Activated T-cell treated with anti-CD3 and anti-CD28 coated beads, Interleukin-2, amount 50 U/mL, for 72 hours (primary cell): Measurements from ENCODE around the gene ADA. TPM values are rescaled to one million over a fixed set of nuclear protein-coding genes. Genes with fewer than 3 reads are reported as not detected.
A peak's percentile ranks its signal among the peaks of the same experiment; 100 is the strongest.

ENCODE experiments used
- ATAC-seq, 2 donors: fragments of 150-1000 bp; cut with Tn5 transposase; replicated peaks in 1 of 2; 2 replicates each; pipeline ENCODE4 v1.10.0; 2021; ENCODE audit warnings: moderate library complexity in 2 of 2, mild to moderate bottlenecking in 1 of 2
- DNase-seq, 2 donors: peaks; one replicate each; pipeline ENCODE4 v3.0.0; 2021 to 2022; ENCODE audit warnings: mixed read lengths in 1 of 2
- H3K27ac Mint-ChIP-seq: one replicate; pipeline ENCODE4 v1.8.0; 2022; ENCODE audit warnings: mild to moderate bottlenecking, moderate library complexity, mixed read lengths
- H3K27me3 Mint-ChIP-seq: one replicate; pipeline ENCODE4 v1.8.0; 2022; ENCODE audit warnings: low read depth, mixed read lengths
- H3K36me3 Mint-ChIP-seq, 2 donors: one replicate each; pipeline ENCODE4 v1.8.0; 2022; ENCODE audit warnings: mixed read lengths in 2 of 2, mild to moderate bottlenecking in 1 of 2; ENCODE audit not compliant: insufficient read depth in 2 of 2
- H3K4me1 Mint-ChIP-seq: one replicate; pipeline ENCODE4 v1.8.0; 2022; ENCODE audit warnings: low read depth, mixed read lengths
- H3K4me3 Mint-ChIP-seq, 2 donors: one replicate each; pipeline ENCODE4 v1.8.0; 2022; ENCODE audit warnings: mild to moderate bottlenecking in 2 of 2, mixed read lengths in 2 of 2, moderate library complexity in 2 of 2
- H3K9me3 Mint-ChIP-seq, 2 donors: one replicate each; pipeline ENCODE4 v1.8.0; 2022; ENCODE audit warnings: mixed read lengths in 2 of 2
- total RNA-seq, 2 donors: library from RNA; stranded (reverse); gene quantifications; one replicate each; pipeline ENCODE4 v1.2.3, GENCODE V29; 2022

The ADA gene
- total RNA-seq, 2 donors from 2014 or later, result 26.7 to 43.4 TPM

DNA sequence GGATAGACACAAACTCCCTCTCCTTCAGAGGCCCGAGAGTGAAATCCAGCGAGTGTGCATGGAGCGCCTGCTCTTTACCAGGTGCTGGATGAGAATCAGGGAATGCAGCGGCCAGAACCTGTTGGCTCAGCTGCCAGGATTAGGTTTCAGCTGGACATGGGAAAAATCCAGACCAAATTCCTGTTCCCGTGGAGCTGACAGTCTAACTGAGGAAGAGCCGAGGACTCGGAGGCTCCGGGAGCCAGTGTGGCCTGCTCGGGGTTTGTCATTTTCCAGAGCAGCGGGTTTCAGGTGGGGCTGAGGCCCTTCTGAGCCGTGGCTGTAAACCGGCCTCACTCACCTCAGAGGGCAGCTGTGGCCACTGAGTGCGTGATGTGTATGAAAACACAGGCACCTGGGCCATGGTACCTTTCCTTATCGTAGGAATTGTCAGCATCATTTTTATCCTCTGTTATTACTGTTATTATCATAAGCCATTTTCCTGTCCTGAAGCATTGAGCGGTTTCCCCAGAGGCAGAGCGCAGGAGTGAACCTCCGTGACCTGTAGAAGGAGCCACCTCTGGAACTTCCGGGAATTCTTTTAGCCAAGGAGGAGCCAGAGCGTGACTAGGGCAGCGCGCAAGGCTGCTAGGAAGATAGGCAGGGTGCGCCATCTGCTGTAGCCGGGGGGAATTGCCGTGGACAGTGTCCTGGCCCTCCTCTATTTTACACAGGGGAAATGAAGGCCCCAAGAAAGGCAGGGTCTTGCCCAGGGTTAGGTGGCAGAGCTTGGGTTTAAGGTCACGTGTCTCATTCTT lies 41.8 kb downstream of the ADA start:
- no peaks in the 10 kb centered on the region for H3K27me3 Mint-ChIP-seq
- H3K9me3 Mint-ChIP-seq, result no peaks in the 10 kb centered on the region
- peaks cover 19% of the 10 kb centered on the region for H3K4me1 Mint-ChIP-seq
- H3K36me3 Mint-ChIP-seq, result no peaks in the 10 kb centered on the region
- peak overlapping the region; percentile 51 to 60 for H3K4me3 Mint-ChIP-seq
- peak; percentile 95 to 97 for ATAC-seq
- peak; percentile 83 to 88 for DNase-seq
- H3K27ac Mint-ChIP-seq, result peak overlapping the region; percentile 97

DNA sequence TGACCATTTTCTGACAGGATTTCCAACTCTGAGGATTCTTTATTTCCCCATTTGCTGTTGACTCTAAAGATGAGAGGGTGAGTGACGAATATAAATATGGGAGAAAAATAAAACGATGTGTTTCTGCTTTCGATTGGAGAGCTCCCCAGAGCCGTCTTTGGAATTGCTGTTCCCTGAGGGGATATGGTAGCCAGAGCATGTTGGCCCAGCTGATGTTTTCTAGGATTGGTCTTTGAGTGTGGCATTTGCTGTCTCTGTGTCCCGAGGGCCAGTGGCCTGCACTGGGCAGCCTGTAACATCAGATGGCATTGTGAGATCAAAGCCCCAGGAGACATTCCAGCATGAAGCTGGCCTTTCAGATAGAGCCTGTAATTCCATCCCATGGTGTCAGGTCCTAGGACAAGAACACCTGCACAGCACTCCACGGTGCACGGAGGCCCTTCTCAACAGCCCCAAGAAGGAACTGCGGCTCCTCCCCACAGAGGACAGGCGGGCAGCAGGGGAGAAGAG lies 42.4 kb downstream of the ADA start:
- Mint-ChIP-seq H3K36me3 (no peaks in the 10 kb centered on the region), H3K9me3 (no peaks in the 10 kb centered on the region), H3K4me1 (peaks cover 19% of the 10 kb centered on the region), H3K4me3 (no peak overlapping the region), H3K27ac (no peak overlapping the region), H3K27me3 (no peaks in the 10 kb centered on the region)
- no peak for DNase-seq
- no peak for ATAC-seq

DNA sequence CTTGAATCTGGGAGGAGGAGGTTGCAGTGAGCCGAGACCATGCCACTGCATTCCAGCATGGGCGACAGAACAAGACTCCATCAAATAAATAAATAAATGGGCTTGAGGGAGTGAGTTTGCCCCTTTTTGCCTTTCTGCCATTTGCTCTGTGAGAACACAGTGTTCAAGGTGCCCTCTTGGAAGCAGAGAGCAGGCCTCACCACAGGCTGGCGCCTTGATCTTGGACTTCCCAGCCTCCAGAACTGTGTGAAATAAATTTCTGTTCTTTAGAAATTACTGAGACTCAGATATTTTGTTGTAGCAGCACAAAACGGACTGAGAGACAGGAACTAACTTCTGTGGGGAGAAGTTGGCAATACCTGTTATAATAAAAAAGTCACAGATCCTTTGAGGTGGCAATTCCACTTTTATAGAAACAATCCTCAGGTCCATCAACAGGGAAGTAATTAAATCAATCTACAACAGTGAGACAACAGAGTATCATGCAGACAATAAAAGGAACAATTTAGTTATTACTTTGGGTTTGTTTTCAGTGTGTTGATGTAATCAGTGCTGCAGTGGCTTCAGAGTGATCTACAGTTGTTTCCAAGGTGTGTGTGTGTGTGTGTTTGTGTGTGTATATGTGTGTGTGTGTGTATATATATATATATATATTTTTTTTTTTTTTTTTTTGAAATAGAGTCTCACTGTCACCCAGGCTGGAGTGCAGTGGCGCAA lies 44.6 kb downstream of the ADA start:
- Mint-ChIP-seq H3K27me3 (no peaks in the 10 kb centered on the region), H3K27ac (no peak overlapping the region), H3K4me3 (no peak overlapping the region), H3K4me1 (peaks cover 24% of the 10 kb centered on the region), H3K36me3 (no peaks in the 10 kb centered on the region), H3K9me3 (no peaks in the 10 kb centered on the region)
- DNase-seq (no peak), ATAC-seq (no peak)

DNA sequence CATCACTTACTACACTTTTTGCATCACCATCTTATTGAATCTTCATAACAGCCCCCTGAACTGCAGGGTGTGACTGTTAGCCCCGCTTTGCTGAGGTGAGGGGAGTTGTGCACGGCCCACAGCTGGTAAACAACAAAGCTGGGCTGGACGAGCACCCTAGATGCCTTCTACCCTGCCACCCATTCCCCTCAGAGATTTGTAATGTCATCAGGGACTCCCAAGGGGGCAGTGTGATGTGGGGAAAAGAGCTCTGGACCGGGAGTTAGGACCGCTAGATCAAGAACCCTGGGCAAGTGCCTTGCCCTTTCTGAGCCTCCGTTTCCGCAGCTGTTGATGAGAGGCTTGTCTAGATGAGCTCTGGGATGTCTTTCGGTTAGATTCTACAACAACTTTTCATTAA lies 48.2 kb downstream of the ADA start:
- DNase-seq (no peak), ATAC-seq (no peak)
- Mint-ChIP-seq H3K36me3 (no peaks in the 10 kb centered on the region), H3K9me3 (no peaks in the 10 kb centered on the region), H3K27me3 (no peaks in the 10 kb centered on the region), H3K4me1 (peaks cover 15% of the 10 kb centered on the region), H3K4me3 (no peak overlapping the region), H3K27ac (no peak overlapping the region)

DNA sequence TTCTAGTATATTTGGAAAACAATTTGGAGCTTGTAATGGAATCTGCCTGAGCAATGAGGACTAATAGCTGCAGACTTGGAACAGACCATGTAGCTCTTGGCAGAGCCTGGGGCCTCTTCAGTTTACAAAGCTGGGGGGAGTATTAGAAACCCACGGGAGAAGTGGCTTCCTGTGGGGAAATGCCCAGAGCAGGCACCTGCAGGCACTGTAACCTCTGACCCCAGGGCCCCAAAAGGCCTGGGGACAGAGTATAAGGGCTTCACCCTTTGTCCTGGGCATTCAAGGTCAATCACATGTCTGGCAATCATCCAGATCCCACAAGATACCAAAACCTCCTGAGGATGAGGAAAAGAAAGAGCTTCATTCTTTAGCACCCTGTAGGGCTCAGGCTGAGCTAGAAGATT lies 49.7 kb downstream of the ADA start:
- Mint-ChIP-seq H3K36me3 (no peaks in the 10 kb centered on the region), H3K9me3 (no peaks in the 10 kb centered on the region), H3K4me3 (no peak overlapping the region), H3K4me1 (peaks cover 21% of the 10 kb centered on the region), H3K27me3 (no peaks in the 10 kb centered on the region), H3K27ac (no peak overlapping the region)
- ATAC-seq (no peak), DNase-seq (no peak)

DNA sequence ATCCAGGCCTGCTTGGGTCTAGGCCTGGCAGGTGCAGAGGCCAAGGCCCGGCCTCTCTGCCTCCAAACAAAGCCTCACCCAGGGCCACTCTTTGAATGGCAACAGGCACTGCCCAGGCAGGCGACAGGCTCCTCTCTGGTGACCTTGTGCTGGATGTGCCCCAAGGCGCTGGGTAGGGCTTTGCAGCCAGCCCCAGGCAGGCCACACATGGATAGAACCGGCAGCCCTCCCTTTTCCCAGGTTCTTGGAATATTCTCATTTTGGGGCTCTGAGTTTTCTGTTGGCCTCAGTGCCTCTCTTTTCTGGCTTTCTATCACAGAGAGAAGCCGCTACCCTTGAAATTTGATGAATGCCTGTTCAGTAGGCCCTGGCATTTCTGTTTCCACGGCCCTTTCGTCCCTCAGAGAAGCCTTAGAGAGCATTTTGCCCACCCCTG lies 50.2 kb downstream of the ADA start:
- DNase-seq (no peak), ATAC-seq (no peak)
- no peaks in the 10 kb centered on the region for H3K9me3 Mint-ChIP-seq
- no peak overlapping the region for H3K27ac Mint-ChIP-seq
- H3K4me3 Mint-ChIP-seq, result no peak overlapping the region
- H3K36me3 Mint-ChIP-seq, result no peaks in the 10 kb centered on the region
- H3K27me3 Mint-ChIP-seq, result no peaks in the 10 kb centered on the region
- H3K4me1 Mint-ChIP-seq, result peaks cover 21% of the 10 kb centered on the region

DNA sequence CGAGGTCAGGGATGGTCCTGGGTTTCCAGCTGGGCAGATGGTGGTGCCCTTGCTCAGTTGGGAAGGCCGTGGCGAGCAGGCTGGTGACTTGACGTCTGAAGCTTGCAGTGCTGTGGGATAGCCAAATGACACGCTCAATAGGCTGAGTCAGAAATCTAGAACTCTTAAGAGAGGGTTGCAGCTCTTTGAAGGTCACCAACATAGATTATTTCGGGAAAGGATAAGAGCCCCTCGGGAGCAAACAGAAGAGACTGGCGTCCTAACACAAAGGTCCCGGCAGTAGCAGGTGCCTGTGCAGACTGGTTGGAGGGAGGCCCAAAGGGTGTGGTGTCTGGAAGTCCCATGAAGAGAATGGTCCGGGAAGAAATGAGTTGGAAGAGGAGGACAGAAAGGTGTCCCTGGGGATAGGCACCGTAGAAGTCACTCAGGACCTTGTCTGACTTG lies 50.7 kb downstream of the ADA start:
- DNase-seq (no peak), ATAC-seq (no peak)
- H3K36me3 Mint-ChIP-seq, result no peaks in the 10 kb centered on the region
- H3K27me3 Mint-ChIP-seq, result no peaks in the 10 kb centered on the region
- no peak overlapping the region for H3K27ac Mint-ChIP-seq
- no peak overlapping the region for H3K4me3 Mint-ChIP-seq
- peaks cover 21% of the 10 kb centered on the region for H3K4me1 Mint-ChIP-seq
- H3K9me3 Mint-ChIP-seq, result no peaks in the 10 kb centered on the region

DNA sequence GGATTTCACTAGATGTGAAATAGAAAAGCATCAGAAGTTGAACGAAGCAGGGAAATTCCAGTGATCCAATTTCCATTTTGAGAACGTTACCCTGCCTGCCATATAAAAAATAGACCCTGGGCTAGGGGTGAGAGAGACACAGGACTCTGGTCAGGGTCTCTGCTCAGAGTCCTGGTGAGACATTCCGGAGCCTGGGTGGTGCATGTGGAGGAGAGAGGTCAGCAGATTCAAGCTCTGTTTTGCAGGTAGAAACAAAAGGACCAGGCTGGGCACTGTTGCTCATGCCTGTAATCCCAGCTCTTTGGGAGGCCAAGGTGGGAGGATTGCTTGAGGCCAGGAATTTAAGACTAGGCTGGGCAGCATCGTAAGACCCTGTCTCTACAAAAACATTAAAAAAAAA lies 51.2 kb downstream of the ADA start:
- Mint-ChIP-seq H3K36me3 (no peaks in the 10 kb centered on the region), H3K27ac (peak overlapping the region; percentile 6), H3K9me3 (no peaks in the 10 kb centered on the region), H3K4me1 (peaks cover 21% of the 10 kb centered on the region), H3K27me3 (no peaks in the 10 kb centered on the region), H3K4me3 (no peak overlapping the region)
- DNase-seq (no peak), ATAC-seq (no peak)

DNA sequence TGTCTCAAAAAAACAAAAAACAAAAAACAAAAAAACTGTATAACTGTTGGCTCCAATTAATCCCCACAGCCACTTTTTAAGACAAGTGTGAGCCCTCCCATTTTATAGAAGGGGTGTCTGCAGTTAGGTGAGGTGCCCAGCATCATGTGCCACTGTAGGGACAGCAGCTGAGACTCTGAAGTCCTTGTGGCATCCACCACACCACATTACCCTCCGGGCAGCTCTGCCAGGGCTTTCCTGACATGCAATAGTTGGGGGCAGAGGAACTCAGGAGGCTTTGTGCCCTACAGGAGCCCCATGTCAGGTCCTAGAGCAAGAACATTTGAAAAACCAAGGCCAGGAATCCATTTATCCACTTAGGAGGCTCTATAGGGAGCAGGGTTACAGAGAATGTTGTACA lies 51.8 kb downstream of the ADA start:
- H3K4me1 Mint-ChIP-seq, result peaks cover 24% of the 10 kb centered on the region
- DNase-seq (no peak), ATAC-seq (no peak)
- H3K9me3 Mint-ChIP-seq, result no peaks in the 10 kb centered on the region
- H3K27ac Mint-ChIP-seq, result no peak overlapping the region
- no peaks in the 10 kb centered on the region for H3K27me3 Mint-ChIP-seq
- no peak overlapping the region for H3K4me3 Mint-ChIP-seq
- H3K36me3 Mint-ChIP-seq, result no peaks in the 10 kb centered on the region

DNA sequence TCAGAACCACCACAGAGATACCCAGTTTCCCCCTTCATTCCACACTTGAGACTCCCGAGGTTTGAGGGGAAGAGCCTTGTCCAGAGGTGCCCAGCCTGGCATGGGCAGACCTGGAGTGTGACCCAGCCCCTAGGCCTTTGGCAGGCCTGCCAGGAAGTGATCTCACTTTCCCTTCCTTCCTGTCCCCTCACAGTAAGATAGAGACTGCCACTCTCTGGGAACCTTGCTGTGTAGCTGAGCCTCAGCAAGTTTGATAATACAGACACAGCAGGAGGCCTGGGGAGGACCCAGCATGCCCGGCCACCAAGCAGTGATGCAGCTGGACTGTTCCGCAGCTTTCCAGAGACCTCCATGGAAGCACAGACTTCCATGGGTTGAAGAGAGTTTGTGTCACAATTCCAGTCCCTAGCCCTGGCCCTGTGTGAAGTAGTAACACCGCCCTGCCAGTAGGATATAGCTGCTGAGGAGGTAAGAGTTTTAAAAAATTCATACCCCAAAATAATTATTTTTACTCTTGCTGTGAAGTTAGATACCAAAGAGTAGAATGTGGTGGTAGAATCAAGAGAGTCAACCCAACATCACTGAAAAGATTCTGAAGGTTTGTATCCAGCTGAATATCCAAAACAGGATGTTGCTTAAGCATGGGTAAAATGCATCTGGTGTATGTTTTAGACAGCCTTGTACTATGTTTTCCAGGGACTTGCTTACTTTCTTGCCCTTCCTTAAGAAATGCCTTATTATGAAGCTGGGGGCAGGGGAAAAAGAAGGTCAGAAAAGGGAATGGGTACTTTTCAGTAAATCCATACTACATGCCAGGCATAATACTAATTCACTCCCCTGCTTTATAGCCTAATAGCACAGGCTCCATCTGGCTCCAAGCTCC lies 52.8 kb downstream of the ADA start:
- peak in 1 of 2 donors; percentile 23 for DNase-seq
- H3K27me3 Mint-ChIP-seq, result no peaks in the 10 kb centered on the region
- H3K9me3 Mint-ChIP-seq, result no peaks in the 10 kb centered on the region
- peaks cover 29% of the 10 kb centered on the region for H3K4me1 Mint-ChIP-seq
- H3K27ac Mint-ChIP-seq, result peak overlapping the region; percentile 67
- H3K4me3 Mint-ChIP-seq, result peak overlapping the region; percentile 73 to 78
- peak; percentile 83 to 84 for ATAC-seq
- no peaks in the 10 kb centered on the region for H3K36me3 Mint-ChIP-seq

DNA sequence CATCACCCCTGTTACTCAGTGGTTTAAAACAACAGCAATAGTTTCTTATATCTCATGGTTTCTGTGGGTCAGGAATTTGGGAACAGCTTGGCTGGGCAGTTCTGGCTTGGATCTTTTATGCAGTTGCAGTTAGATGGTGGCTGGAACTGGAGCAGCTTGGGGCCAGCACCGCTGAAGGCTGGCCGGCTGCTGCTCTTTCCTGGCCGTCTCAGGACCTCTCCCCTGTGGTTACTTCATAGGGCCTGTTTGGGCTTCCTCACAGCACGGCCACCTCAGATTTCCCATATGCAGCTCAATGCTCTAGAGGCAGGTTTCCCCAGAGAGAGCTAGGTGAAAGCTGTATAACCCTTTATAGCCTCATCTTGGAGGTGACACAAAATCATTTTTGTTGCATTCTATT lies 53.6 kb downstream of the ADA start:
- no peaks in the 10 kb centered on the region for H3K9me3 Mint-ChIP-seq
- peak overlapping the region in 1 of 2 donors; percentile 78 for H3K4me3 Mint-ChIP-seq
- ATAC-seq (no peak), DNase-seq (no peak)
- H3K36me3 Mint-ChIP-seq, result no peaks in the 10 kb centered on the region
- peak overlapping the region; percentile 67 for H3K27ac Mint-ChIP-seq
- no peaks in the 10 kb centered on the region for H3K27me3 Mint-ChIP-seq
- H3K4me1 Mint-ChIP-seq, result peaks cover 29% of the 10 kb centered on the region

DNA sequence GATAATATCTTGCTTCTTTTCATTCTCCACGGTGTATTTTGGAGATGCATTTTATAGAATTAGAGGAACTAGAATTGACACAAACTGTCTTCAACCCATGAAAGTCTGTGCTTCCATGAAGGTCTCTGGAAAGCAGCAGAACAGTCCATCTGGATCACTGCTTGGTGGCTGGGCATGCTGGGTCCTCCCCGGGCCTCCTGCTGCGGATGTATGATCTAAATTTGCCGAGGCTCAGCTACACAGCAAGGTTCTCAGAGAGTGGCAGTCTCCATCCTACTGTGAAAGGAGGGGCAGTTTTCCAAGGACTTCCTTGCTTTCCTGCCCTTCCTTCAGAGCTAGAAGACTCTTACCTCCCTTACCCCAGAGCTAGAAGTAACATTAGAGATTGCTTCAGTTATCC lies 54.0 kb downstream of the ADA start:
- DNase-seq (no peak), ATAC-seq (no peak)
- Mint-ChIP-seq H3K4me1 (peaks cover 29% of the 10 kb centered on the region), H3K27ac (no peak overlapping the region), H3K27me3 (no peaks in the 10 kb centered on the region), H3K9me3 (no peaks in the 10 kb centered on the region), H3K36me3 (no peaks in the 10 kb centered on the region), H3K4me3 (no peak overlapping the region)

DNA sequence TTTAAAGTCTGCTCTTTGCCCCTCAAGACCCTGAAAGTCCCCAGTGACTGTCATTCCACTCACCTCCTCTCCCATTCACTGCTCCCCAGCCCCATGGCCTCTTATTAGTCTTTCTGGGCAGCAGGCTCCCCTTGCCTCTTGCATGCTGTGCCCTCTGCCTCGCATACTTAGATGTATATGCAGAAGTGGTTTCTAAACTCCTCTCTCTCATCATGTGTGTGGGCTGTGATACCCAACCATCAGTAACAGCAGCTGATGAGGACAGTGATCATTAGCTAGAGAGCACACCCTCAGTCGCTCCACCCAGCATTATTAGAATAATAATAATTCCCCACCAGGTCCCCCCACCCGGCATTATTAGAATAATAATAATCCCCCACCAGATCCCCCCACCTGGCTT lies 54.6 kb downstream of the ADA start:
- Mint-ChIP-seq H3K27ac (no peak overlapping the region), H3K4me3 (no peak overlapping the region), H3K4me1 (peaks cover 24% of the 10 kb centered on the region), H3K27me3 (no peaks in the 10 kb centered on the region), H3K36me3 (no peaks in the 10 kb centered on the region), H3K9me3 (no peaks in the 10 kb centered on the region)
- DNase-seq (no peak), ATAC-seq (no peak)
